Medulla oblongata (tissue), 1 donor: ENCODE data around the gene DCDC2C.

Source experiments
- DNase-seq: peaks from one replicate; pipeline ENCODE4 v3.0.0-alpha.2; 2015; ENCODE audit errors: extremely low spot score

The DCDC2C gene

GRCh38 chr2:3743951-3744555 is 40.7 kb downstream of the DCDC2C start:
- DNase-seq = no peak

DNA sequence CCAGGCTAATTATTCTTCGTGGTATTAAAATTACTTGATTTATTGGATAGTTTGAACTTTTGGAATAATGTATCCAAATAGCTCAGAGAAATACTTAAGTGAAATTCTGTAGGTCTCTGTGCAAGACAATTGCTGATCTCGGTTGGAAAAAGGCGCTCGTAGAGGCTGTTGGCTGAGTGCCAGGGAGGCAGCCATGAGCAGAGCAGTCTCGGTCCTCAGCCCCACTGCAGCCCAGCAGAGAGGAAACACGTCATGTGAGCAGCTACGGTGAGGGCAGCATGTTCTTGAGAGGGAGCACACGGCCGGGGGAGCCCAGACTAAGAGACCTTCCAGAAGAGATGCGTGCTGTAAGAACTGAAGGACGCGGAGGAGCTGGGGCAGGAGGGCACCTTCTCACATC is 42.5 kb downstream of the DCDC2C start:
- no peak for DNase-seq

- no peak for DNase-seq
These were observed 43.8 kb downstream of the DCDC2C start for GRCh38 chr2:3747032-3747654.

DNA sequence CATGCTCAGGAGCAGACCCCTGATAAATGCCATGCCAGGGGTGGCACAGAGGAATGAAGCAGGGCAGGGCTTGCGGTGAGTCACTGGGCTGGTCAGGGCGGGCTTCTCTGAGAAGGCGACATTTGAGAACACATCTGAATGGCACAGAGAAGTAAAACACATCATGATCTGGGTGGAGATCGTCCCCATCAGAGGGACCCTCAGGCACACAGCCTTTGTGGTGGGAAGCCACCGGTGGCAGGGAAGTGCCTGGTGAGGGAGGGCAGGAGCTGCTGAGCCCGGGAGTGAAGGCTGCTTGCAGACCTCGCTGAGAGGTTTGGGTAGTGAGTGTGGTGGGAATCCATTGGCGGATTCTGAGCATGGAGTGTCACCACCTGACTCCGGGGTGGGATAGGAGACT is 44.5 kb downstream of the DCDC2C start:
- no peak for DNase-seq

GRCh38 chr2:3749201-3749600 is 45.8 kb downstream of the DCDC2C start:
- DNase-seq = no peak

DNA sequence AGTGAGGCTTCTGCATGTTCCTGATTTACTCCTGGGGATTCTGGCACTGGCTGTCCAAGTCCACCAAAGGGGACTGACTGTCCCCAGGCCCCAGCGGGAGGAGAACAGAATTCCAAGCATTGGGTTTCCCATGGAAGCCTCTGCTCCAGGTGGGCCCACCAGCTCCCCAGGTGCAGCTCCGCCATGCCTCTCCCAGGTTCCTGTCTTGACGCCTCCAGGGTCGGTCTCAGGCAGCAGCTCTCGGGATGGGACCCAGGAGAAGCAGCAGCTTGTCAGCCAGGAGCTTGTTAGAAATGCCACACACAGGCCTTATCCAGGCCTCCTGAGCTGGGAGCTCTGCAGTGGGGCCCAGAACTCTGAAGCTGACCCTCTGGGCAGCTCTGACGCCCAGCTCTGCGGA is 47.9 kb downstream of the DCDC2C start:
- no peak for DNase-seq

DNA sequence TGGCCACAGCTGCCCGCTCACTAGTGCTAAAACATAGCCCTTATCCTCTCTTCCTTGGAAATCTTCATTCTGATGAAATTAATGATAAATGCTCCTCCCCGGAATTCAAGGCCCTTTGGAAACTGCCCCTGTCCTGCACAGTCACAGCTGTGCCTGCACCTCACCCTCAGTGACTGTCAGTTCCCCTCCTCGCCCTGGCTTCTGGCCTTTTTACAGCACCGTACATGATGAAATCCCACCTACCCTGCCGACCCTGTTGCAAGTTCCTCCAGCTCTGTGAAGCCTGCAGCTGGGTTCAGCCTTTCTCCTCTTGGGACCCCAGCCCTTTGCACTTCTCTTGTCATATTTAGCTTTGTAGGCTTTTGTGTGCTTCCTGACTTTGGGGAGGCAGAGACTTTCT is 48.4 kb downstream of the DCDC2C start:
- no peak for DNase-seq

DNA sequence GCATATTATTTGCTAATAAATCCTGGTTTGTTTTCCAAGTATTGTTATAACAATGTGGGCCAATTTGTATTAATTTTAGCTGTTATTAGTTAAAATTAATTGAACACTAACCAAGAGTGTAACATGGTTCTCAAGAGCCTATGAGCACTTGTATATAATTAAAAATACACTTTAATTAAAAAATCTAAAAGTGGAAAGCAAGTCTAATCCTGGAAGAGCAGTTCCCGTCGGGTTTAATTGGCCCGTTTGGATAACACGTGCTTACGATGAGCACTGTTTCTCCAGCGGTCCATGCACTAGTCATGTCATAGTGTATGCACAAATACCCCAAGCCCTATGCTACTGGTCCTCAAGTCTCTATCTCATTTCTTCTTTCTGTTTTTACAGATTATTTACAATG is 49.0 kb downstream of the DCDC2C start:
- no peak for DNase-seq

- DNase-seq = no peak
These were observed 50.2 kb downstream of the DCDC2C start for GRCh38 chr2:3753561-3753960.

DNA sequence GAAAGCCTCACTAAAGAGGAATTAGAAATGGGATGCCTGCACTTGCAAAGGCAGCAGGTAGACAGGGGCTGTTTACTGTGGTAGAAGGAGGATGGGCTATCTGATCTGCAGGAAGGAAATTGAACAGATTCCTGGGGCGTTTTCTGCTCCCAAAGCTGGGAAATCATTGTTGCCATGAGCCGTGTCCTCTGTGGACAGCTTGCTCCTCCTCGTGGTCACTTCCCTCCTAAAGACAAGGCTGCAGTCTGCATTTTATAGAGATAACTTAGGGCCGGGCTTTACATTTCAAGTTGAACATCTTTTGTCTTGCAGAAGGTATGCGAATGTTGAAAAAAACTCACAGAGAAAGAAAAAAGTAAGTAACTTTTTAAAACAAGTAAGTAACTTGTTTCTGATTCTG is 50.9 kb downstream of the DCDC2C start:
- no peak for DNase-seq

DNA sequence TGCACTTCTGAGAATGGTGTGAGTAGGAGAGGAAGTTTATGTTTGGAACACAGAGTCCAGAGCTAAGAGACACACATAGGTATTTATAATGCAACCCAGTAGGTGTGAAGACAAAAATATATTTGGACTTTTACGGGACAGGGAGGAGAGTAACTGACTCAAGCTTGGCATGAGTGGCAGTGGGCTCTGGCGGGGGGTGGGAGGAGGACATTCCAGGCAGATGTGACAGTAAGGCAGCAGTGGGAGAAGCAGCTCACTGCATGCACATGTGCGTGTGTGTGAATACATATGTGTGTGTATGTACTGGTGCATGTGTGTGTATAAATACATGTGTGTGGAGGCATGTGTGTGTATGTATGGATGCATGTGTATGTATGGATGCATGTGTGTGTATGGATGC is 51.4 kb downstream of the DCDC2C start:
- no peak for DNase-seq

DNA sequence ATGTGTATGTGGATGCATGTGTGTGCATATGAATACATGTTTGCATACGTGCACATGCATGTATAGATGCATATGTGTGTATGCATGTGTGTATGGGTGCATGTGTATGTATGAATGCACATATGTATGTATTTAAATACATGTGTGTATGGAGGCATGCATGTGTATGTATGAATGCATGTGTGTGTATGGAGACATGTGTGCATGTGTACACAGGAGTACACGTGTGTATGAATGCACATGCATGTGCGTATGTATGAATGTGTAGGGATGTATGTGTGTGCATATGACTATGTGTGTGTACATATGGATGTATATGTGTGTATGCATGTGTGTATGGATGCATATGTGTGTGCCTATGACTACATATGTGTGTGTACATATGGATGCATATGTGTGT is 51.9 kb downstream of the DCDC2C start:
- DNase-seq = no peak

GRCh38 chr2:3756306-3756705 is 52.9 kb downstream of the DCDC2C start:
- DNase-seq = no peak

GRCh38 chr2:3758906-3759305 is 55.5 kb downstream of the DCDC2C start:
- no peak for DNase-seq

DNA sequence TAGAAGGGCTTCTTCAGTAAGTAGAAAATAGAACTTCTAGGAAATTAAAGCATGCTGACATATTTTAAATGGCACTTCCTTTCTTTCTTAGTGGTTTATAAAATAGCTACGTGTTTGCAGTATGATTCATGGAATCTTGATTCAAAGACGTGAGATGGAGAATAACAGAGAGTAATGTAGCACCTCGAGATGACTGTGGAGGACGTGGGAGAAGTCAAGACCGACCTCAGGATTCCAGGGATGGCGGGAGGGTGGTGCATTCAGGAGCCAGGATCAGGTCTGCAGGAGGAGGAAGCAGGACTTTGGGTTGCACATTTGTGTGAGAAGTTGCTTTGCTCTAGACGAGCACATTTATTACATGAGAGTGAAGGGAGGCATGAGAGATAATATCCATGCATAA is 56.0 kb downstream of the DCDC2C start:
- DNase-seq = no peak

- DNase-seq = no peak
These were observed 56.4 kb downstream of the DCDC2C start for GRCh38 chr2:3759761-3760160.

DNA sequence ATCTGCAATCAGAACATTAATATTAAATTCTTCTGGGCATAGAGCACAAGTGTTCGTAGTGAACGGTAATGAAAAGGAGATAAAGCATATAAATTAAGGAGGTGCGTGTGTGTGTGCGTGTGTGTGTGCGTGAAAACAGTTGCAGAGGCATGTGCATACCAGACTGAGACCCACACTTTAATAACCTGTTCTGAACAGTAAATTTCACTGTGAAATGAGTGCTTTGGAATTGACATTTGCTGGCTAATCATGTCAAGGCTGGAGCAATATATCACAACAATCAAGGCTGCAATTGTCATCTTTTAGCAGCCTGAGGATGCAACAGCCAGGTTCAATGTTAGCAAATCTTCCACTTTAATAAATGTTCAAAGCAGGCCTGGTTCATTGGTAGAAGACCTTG is 57.9 kb downstream of the DCDC2C start:
- DNase-seq = no peak

DNA sequence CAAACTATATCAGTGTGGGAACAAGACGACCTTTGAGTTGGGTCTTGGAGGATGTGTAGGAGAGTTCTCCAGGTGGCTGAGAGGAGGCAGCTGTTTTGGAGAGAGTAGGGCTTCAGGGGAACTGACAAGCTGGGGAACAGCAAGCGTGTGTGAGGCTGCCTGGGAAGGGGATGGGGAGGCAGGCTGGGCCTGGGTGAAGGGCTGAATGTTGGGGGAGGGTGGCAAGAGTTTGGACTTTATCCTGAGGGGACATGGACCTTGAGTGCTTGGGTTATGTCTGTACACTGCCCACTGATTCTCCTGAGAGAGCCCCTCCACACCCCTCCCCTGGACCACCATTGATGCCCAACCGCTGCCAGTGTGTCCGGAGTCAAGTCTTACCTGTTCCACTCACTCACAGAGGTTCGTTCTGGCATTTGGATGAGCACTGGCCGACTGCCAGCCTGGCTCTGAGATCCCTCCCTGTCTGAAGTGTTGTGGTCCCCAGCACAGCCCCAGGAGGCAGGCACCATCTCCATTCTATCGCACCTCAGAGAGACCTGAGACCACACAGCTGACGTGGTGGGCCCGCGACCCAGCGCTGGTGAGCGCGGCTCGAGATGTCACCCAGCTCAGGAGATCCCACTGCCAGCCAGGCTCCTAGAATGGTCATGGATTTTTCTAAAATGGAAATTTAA is 59.5 kb downstream of the DCDC2C start:
- no peak for DNase-seq

DNA sequence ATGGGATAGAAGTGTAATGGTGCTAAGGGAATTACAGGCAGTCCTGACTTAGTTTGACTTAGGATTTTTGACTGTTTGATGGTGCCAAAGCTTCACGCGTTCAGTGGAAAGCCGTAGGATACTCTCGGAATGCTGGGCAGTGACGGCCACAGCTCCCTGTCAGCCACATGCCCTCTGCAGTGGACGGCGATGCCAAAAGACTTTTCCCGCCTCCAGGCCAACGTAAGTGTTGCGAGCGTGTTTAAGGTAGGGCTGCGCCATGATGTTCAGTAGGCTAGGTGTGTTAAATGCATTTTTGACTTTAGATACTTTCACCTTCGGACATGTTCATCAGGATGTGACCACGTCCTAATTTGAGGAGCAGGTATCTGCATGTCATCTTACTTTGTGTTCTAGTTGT is 63.4 kb downstream of the DCDC2C start:
- no peak for DNase-seq

DNA sequence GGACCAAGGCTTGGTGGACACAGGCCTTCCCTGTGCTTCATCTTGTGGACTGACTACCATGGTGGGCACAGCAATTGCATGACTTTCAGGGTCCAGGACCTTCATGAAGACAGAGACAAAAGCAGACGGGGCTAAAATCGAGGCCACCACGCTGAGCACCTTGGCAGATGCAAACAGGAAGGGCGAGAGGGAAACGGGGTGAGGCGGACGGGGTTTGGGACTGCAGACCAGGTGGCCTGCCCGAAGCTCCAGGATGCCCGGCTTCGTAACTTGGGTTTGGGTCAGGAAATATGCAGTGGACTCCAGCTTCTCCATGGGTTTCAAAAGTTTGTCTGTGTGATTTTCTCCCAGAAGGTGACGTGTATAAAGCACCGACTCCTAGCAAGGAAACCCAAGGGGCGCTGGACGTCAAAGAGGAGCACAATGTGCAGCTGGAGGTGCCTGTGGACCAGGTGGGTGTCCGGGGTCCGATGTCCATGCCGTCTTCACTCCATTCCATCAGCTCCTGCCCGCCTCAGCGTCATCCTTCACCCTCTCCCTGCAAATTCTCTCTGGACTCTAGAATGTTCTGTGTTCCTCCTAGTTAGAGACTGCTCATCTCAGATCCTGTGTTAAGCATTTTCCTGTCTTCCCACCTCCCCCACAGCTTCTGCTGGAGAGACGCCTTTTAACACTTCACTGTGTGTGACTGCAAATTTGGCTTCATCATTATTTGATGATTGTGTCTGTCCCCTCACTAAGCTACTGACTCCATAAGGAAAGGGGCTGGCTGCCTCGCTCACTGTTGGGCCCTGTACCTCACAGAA is 65.8 kb downstream of the DCDC2C start:
- DNase-seq = no peak

GRCh38 chr2:3769766-3770165 is 66.4 kb downstream of the DCDC2C start:
- DNase-seq = no peak

DNA sequence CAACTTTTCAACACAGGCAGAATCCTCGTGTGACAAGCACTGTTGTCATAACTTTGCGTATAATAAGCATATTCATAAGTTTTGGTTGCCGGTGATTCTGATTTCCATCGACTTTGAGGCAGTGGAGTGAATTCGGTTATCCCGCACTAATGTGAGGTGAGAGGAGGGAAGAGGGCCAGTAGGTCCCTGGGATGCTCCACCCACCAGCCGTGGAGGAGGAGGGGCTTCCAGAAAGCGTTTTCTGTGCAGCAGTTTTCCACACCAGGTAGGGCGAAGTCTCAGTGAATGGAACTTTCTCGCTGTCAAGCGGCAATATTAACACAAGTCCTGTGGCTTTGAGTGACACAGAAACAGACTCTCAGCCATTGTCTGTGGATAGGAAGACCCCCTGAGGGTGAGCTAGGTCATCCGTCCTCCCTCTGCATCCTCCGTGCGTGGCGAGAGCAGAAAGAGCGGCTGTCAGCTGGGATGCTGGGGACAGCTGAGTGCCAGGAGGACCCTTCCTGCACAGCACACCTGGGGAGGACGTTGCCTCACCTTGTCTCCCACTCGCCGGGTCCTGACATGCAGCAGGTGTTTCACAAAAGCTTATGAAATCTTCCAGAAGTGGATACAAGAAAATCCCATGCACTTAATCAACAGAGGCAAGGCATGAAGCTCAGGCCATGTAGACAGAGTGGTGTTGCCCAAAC is 67.5 kb downstream of the DCDC2C start:
- no peak for DNase-seq
